Measurements from ENCODE around the gene TRAF3IP3. TPM values are rescaled to one million over a fixed set of nuclear protein-coding genes. Genes with fewer than 3 reads are reported as not detected.

TRAF3IP3 gene
- total RNA-seq, 6 experiments from 2014 or later = 0.95 to 7.7 (median 1.6) TPM

- Histone ChIP-seq H3K36me3 (no peaks in the 10 kb centered on the region), H3K4me3 (no peak overlapping the region), H3K4me1 (peaks cover 0 to 69% (median 24%) of the 10 kb centered on the region in 4 donors), H3K27me3 (no peaks in the 10 kb centered on the region), H3K27ac (peak overlapping the region; percentile 78 to 95 (median 93)), H3K9me3 (no peaks in the 10 kb centered on the region)
- WGBS (ENCODE audit: insufficient coverage, low coverage, low lambda C conversion rate, missing lambda C conversion rate) = 11% methylated on average over 3 of the region's 3 CpGs
- intact Hi-C loops (cut with DNase I) = no loop called here
- TF ChIP-seq POLR2A (IDR thresholded peaks at IDR 0.05) = no peak
- TF ChIP-seq, protein P1, sequence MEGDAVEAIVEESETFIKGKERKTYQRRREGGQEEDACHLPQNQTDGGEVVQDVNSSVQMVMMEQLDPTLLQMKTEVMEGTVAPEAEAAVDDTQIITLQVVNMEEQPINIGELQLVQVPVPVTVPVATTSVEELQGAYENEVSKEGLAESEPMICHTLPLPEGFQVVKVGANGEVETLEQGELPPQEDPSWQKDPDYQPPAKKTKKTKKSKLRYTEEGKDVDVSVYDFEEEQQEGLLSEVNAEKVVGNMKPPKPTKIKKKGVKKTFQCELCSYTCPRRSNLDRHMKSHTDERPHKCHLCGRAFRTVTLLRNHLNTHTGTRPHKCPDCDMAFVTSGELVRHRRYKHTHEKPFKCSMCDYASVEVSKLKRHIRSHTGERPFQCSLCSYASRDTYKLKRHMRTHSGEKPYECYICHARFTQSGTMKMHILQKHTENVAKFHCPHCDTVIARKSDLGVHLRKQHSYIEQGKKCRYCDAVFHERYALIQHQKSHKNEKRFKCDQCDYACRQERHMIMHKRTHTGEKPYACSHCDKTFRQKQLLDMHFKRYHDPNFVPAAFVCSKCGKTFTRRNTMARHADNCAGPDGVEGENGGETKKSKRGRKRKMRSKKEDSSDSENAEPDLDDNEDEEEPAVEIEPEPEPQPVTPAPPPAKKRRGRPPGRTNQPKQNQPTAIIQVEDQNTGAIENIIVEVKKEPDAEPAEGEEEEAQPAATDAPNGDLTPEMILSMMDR (IDR thresholded peaks at IDR 0.05) = no peak
- ATAC-seq = peak; percentile 49 to 75 (median 66)
- peak in 1 of 3 donors; percentile 64 for DNase-seq
Measured at GRCh38 chr1:209723756-209724693, 31.8 kb upstream of the TRAF3IP3 start.

DNA sequence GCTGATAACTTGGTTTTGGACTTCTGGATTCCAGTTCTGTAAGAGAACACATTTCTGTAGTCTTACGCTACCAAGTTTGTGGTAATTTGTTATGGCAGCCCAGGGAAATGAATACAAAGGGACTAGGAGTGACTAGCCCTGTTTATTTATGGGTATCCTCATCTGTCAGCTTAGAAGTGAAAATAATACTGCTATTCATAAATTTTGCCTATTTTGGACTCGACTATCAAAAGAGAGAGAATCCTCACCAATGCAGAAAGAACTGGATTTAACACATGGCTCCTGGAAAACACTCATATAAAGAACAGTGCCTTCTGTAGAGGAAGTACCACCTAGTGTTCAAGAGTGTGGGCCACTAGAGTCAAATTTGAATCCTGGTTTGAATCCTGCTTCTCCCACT is 28.6 kb upstream of the TRAF3IP3 start:
- no peak for DNase-seq
- Histone ChIP-seq H3K27me3 (no peaks in the 10 kb centered on the region), H3K36me3 (no peaks in the 10 kb centered on the region), H3K4me1 (peaks cover 0 to 53% (median 17%) of the 10 kb centered on the region in 4 donors), H3K4me3 (no peak overlapping the region), H3K9me3 (no peaks in the 10 kb centered on the region), H3K27ac (peak overlapping the region in 1 of 3 donors; percentile 29)
- intact Hi-C loops (cut with DNase I) = no loop called here
- TF ChIP-seq, protein P1 (IDR thresholded peaks at IDR 0.05) = no peak
- no peak for TF ChIP-seq POLR2A (IDR thresholded peaks at IDR 0.05)
- 91% methylated on average over 2 of the region's 2 CpGs for WGBS (ENCODE audit: insufficient coverage, low coverage, low lambda C conversion rate, missing lambda C conversion rate)
- no peak for ATAC-seq

- Histone ChIP-seq H3K36me3 (no peaks in the 10 kb centered on the region), H3K4me1 (peaks cover 0 to 52% (median 17%) of the 10 kb centered on the region in 4 donors), H3K4me3 (no peak overlapping the region), H3K27ac (peak overlapping the region in 1 of 3 donors; percentile 29), H3K9me3 (no peaks in the 10 kb centered on the region), H3K27me3 (no peaks in the 10 kb centered on the region)
- WGBS (ENCODE audit: insufficient coverage, low coverage, low lambda C conversion rate, missing lambda C conversion rate) = 69% methylated on average over 3 of the region's 3 CpGs
- no peak for ATAC-seq
- no peak for TF ChIP-seq POLR2A (IDR thresholded peaks at IDR 0.05)
- TF ChIP-seq, protein P1 (IDR thresholded peaks at IDR 0.05) = no peak
- DNase-seq = no peak
- intact Hi-C loops (cut with DNase I) = no loop called here
Measured at GRCh38 chr1:209727785-209728184, 28.1 kb upstream of the TRAF3IP3 start.

DNA sequence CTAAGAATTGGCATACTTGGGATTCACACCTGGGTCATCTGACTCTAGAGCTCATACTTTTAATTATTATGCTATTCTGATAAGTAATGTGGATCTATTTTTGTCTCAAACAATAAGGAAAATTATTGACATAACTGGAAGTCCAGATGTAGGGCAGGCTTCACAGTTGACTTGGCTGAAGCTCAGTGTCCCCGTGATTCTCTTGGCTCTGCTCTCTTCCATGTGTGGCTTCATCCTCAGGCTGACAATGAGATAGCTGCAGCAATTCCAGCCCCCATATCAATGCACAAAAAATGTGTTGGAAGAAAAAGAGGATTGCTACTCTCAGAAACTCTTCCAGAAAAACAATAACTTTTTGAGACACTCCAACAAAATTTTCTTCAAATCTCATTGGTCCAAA is 27.4 kb upstream of the TRAF3IP3 start:
- ATAC-seq (peak in 1 of 4 donors; percentile 17), DNase-seq (no peak)
- no peaks in the 10 kb centered on the region for H3K27me3 ChIP-seq
- peak overlapping the region in 1 of 3 donors; percentile 5 for H3K27ac ChIP-seq
- H3K4me1 ChIP-seq = peaks cover 0 to 50% (median 14%) of the 10 kb centered on the region in 4 donors
- H3K36me3 ChIP-seq = peaks cover 0 to 5% (median 0%) of the 10 kb centered on the region in 4 donors
- intact Hi-C loops (cut with DNase I) = no loop called here
- H3K4me3 ChIP-seq = no peak overlapping the region
- TF ChIP-seq POLR2A (IDR thresholded peaks at IDR 0.05) = no peak
- TF ChIP-seq, protein P1 (IDR thresholded peaks at IDR 0.05) = no peak
- WGBS (ENCODE audit: insufficient coverage, low coverage, low lambda C conversion rate, missing lambda C conversion rate) = 37% methylated on average over 1 of the region's 1 CpG
- H3K9me3 ChIP-seq = no peaks in the 10 kb centered on the region

Data from right lobe of liver (tissue), 6 donors.